Upper lobe of right lung (tissue), 1 donor: Measurements from ENCODE around the gene NRTN. TPM values are rescaled to one million over a fixed set of nuclear protein-coding genes. Genes with fewer than 3 reads are reported as not detected.
A peak's percentile ranks its signal among the peaks of the same experiment; 100 is the strongest.
"Not testable (repeated sequence)": the region's sequence is repeated elsewhere in the genome, so short reads cannot be mapped to it uniquely, and the experiment has no call there.

Source experiments
- ATAC-seq: fragments of 200-7000 bp; cut with Tn5 transposase; one replicate; pipeline ENCODE4 v1.9.1; 2020; ENCODE audit warnings: mild to moderate bottlenecking, moderate library complexity
- DNase-seq: peaks from one replicate; pipeline ENCODE4 v3.0.0-alpha.2; 2020
- H3K27ac ChIP-seq: fragments of 200-600 bp; one replicate; pipeline ENCODE4 v1.8.0; 2022
- H3K27me3 ChIP-seq: fragments of 200-600 bp; one replicate; pipeline ENCODE4 v1.8.0; 2022; ENCODE audit warnings: mild to moderate bottlenecking
- H3K36me3 ChIP-seq: fragments of 200-600 bp; one replicate; pipeline ENCODE4 v1.8.0; 2022
- H3K4me1 ChIP-seq: fragments of 200-600 bp; one replicate; pipeline ENCODE4 v1.8.0; 2022
- H3K4me3 ChIP-seq: fragments of 200-600 bp; one replicate; pipeline ENCODE4 v1.8.0; 2022; ENCODE audit warnings: mild to moderate bottlenecking
- H3K9me3 ChIP-seq: fragments of 200-600 bp; one replicate; pipeline ENCODE4 v1.8.0; 2022
- intact Hi-C: fragments of 100-400 bp; cut with DNase I; formaldehyde crosslinking; loops from one replicate; pipeline ENCODE4 v1.11.0; 2022
- total RNA-seq: library from RNA; stranded (reverse); fragmentation: NEBNext Ultra II Directional; extraction: Animal tissue kit (Norgen Biotek cat#: 25700); gene quantifications from one replicate; pipeline ENCODE4 v1.2.1, GENCODE V29; 2021
- TF ChIP-seq, protein P1 (sequence below): fragments of 200-600 bp; IDR thresholded peaks from one replicate; pipeline ENCODE4 v1.8.0; 2022; ENCODE audit warnings: antibody characterized with exemption
- donor health status: DM: no; HTN: yes; CAD: no; lungs with severe emphysema.

Gene NRTN
- total RNA-seq, 1 donor from 2014 or later = 2.1 TPM

- intact Hi-C loops = no loop called here
- Histone ChIP-seq H3K4me1 (no peaks in the 10 kb centered on the region), H3K4me3 (no peak overlapping the region), H3K27me3 (no peaks in the 10 kb centered on the region), H3K36me3 (no peaks in the 10 kb centered on the region), H3K9me3 (no peaks in the 10 kb centered on the region), H3K27ac (no peak overlapping the region)
- TF ChIP-seq, protein P1, sequence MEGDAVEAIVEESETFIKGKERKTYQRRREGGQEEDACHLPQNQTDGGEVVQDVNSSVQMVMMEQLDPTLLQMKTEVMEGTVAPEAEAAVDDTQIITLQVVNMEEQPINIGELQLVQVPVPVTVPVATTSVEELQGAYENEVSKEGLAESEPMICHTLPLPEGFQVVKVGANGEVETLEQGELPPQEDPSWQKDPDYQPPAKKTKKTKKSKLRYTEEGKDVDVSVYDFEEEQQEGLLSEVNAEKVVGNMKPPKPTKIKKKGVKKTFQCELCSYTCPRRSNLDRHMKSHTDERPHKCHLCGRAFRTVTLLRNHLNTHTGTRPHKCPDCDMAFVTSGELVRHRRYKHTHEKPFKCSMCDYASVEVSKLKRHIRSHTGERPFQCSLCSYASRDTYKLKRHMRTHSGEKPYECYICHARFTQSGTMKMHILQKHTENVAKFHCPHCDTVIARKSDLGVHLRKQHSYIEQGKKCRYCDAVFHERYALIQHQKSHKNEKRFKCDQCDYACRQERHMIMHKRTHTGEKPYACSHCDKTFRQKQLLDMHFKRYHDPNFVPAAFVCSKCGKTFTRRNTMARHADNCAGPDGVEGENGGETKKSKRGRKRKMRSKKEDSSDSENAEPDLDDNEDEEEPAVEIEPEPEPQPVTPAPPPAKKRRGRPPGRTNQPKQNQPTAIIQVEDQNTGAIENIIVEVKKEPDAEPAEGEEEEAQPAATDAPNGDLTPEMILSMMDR = no peak
- no peak for ATAC-seq
- no peak for DNase-seq
Measured at GRCh38 chr19:5773276-5773675, 31.6 kb upstream of the NRTN start.

DNA sequence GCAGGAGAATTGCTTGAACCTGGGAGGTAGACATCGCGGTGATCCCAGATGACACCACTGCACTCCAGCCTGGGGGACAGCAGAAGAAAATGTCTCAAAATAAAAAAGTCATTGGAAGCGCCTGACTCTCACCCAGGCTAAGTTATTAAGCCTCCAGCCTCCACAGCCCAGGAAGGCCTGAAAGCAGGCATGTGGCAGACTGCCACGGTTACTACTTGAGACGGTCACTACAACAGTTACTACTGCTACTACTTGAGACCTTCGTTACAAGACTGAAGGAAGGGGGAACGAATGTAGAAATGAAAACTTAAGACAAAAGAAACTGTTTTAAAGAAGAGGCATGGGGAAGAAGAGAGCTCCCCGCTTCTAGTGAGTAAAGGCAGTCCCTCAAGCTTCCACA, 29.9 kb upstream of the NRTN start:
- H3K27me3 ChIP-seq = no peaks in the 10 kb centered on the region
- no peak overlapping the region for H3K27ac ChIP-seq
- H3K4me1 ChIP-seq = no peaks in the 10 kb centered on the region
- intact Hi-C loops = no loop called here
- DNase-seq = no peak
- H3K4me3 ChIP-seq = no peak overlapping the region
- TF ChIP-seq, protein P1 = no peak
- H3K9me3 ChIP-seq = no peaks in the 10 kb centered on the region
- ATAC-seq = peak; percentile 32
- no peaks in the 10 kb centered on the region for H3K36me3 ChIP-seq

DNA sequence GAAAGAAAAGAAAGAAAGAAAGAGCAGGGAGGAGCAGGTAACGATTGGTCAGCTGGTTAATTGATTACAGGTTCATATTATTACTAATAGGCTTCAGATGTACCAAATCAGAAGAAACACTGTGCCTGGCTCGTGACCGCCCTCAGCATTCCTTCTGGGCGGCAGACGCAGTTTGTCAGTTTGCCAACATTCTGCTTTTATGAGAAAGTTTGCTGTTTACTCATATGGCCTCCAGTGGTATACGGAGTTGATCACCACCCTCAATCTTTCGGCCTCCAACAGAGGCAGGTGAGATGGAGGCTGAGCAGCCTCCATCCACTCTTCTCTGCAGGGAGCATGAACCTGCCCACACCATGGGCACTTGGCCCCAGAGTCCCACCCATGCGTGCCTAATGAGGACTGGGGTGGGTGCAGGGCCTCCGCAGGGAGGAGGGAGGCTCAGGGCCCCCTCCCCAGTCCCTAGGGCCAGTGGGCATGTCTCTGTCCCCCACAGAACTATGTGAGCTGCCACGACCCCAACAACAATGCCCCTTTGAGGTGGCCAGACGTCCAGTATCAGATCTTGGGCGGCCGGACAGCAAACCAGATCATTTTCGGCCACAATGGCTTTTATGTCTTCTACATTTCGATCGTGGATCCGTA, 29.1 kb upstream of the NRTN start:
- Histone ChIP-seq H3K4me1 (no peaks in the 10 kb centered on the region), H3K36me3 (no peaks in the 10 kb centered on the region), H3K27me3 (no peaks in the 10 kb centered on the region), H3K27ac (no peak overlapping the region), H3K4me3 (no peak overlapping the region), H3K9me3 (no peaks in the 10 kb centered on the region)
- no peak for DNase-seq
- intact Hi-C loops = no loop called here
- TF ChIP-seq, protein P1 = no peak
- ATAC-seq = no peak

DNA sequence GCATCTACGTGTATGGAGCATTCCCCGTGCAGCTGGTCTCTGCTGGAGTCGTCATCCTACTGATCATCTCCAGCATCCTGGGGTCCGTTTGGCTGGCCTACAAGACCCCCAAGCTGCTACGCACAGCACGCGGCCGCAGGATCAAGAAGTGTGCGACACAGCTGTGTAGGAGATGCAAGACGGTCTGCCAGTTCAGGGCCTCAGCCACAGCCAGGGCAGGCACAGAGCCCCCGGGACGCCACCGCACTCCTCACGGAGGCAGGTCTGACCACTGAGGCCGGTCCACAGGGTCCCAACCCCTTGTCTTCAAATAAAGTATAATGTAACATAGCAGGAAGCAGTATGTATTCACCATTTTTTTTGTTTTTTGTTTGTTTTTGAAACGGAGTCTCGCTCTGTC, 26.5 kb upstream of the NRTN start:
- Histone ChIP-seq H3K36me3 (no peaks in the 10 kb centered on the region), H3K4me3 (no peak overlapping the region), H3K27ac (no peak overlapping the region), H3K9me3 (no peaks in the 10 kb centered on the region), H3K4me1 (no peaks in the 10 kb centered on the region), H3K27me3 (no peaks in the 10 kb centered on the region)
- TF ChIP-seq, protein P1 = no peak
- ATAC-seq (no peak), DNase-seq (no peak)
- intact Hi-C loops = no loop called here

DNA sequence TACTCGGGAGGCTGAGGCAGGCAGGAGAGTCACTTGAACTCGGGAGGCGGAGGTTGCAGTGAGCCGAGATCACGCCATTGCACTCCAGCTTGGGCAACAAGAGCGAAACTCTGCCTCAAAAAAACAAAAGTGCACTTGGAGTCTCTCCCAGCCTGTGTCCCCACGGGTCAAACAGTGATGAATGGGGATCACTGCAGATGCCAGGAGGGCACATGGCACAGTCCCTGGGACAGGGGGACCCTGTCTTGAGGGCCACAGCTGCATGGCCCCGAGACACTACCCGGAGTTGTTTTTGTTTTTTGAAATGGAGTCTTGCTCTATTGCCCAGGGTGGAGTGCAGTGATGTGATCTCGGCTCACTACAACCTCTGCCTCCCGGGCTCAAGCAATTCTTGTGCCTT, 24.0 kb upstream of the NRTN start:
- H3K27ac ChIP-seq, H3K4me3 ChIP-seq, DNase-seq, ATAC-seq, intact Hi-C loops, H3K9me3 ChIP-seq, H3K4me1 ChIP-seq, H3K27me3 ChIP-seq: not testable (repeated sequence)
- peaks cover 18% of the 10 kb centered on the region for H3K36me3 ChIP-seq

DNA sequence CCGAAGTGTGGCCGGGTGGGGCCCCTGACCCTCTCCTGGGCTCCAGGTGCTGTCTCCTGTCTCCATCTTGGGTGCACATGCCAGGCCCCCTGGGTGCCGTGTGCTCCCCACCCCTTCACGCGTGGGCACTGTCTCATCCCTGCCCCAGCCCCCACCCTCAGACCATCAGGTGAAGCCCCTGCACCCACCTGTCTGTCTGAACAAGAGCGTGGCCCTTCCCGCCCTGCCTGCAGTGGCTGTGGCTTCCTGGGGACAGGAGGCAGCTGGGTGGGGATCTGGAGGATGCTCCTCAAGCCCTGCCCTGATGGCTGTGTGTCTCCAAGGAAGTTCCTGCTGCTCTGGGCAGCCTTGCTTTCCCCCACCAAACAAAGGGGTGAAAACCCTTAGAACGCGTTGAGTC, 22.5 kb upstream of the NRTN start:
- intact Hi-C loops = no loop called here

More for the DNA sequence above, 22.5 kb upstream of the NRTN start:
- Histone ChIP-seq H3K27me3 (no peaks in the 10 kb centered on the region), H3K27ac (no peak overlapping the region), H3K36me3 (peaks cover 32% of the 10 kb centered on the region), H3K4me3 (no peak overlapping the region), H3K9me3 (no peaks in the 10 kb centered on the region), H3K4me1 (no peaks in the 10 kb centered on the region)
- DNase-seq (no peak), ATAC-seq (no peak)
- TF ChIP-seq, protein P1 = no peak
